Stimulated activated CD8-positive, alpha-beta memory T cell treated with anti-CD3 and anti-CD28 coated beads, Interleukin-7, amount 100 ng/mL, for 48 hours (primary cell): ENCODE data around the gene FARS2.

Source experiments
- DNase-seq, 2 donors: peaks; one replicate each; pipeline ENCODE4 v3.0.0-alpha.2; 2020; ENCODE audit warnings: low read depth in 1 of 2; ENCODE audit errors: extremely low read depth in 1 of 2

The FARS2 gene

GRCh38 chr6:5745081-5745480 is 483.8 kb downstream of the FARS2 start:
- DNase-seq, result no peak

GRCh38 chr6:5746053-5746758 is 484.9 kb downstream of the FARS2 start:
- no peak for DNase-seq

GRCh38 chr6:5746759-5747130 is 485.4 kb downstream of the FARS2 start:
- DNase-seq, result no peak

- no peak for DNase-seq
Measured at GRCh38 chr6:5747379-5747778, 486.1 kb downstream of the FARS2 start.

- no peak for DNase-seq
Measured at GRCh38 chr6:5749016-5749650, 487.8 kb downstream of the FARS2 start.

GRCh38 chr6:5749651-5750215 is 488.4 kb downstream of the FARS2 start:
- DNase-seq, result no peak

GRCh38 chr6:5751525-5752390 is 490.4 kb downstream of the FARS2 start:
- DNase-seq, result no peak

GRCh38 chr6:5752391-5752680 is 491.0 kb downstream of the FARS2 start:
- no peak for DNase-seq

GRCh38 chr6:5753209-5753608 is 491.9 kb downstream of the FARS2 start:
- no peak for DNase-seq

GRCh38 chr6:5754904-5755303 is 493.6 kb downstream of the FARS2 start:
- no peak for DNase-seq

GRCh38 chr6:5759571-5759970 is 498.3 kb downstream of the FARS2 start:
- no peak for DNase-seq

GRCh38 chr6:5761370-5761769 is 500.1 kb downstream of the FARS2 start:
- DNase-seq, result no peak

- no peak for DNase-seq
Measured at GRCh38 chr6:5762561-5762968, 501.3 kb downstream of the FARS2 start.

GRCh38 chr6:5763407-5763806 is 502.1 kb downstream of the FARS2 start:
- DNase-seq, result no peak

- no peak for DNase-seq
Measured at GRCh38 chr6:5763871-5764270, 502.6 kb downstream of the FARS2 start.

- no peak for DNase-seq
Measured at GRCh38 chr6:5764401-5764955, 503.2 kb downstream of the FARS2 start.

GRCh38 chr6:5765141-5765760 is 503.9 kb downstream of the FARS2 start:
- no peak for DNase-seq

- DNase-seq, result no peak
Measured at GRCh38 chr6:5766260-5766659, 504.9 kb downstream of the FARS2 start.

GRCh38 chr6:5767471-5767870 is 506.2 kb downstream of the FARS2 start:
- DNase-seq, result no peak

- no peak for DNase-seq
Measured at GRCh38 chr6:5771211-5771610, 509.9 kb downstream of the FARS2 start.
